HepG2 (cell line): ENCODE results near the gene TRIM25. TPM values are rescaled to one million over a fixed set of nuclear protein-coding genes. Genes with fewer than 3 reads are reported as not detected.

Experiments used
- AKAP8 ChIP-seq: sonication (generic); formaldehyde crosslinking; IDR thresholded peaks from 2 replicates; pipeline ENCODE4 v1.5.1; 2020; ENCODE audit warnings: mild to moderate bottlenecking, missing genetic modification reagents
- BCL6 ChIP-seq: IDR thresholded peaks from 2 replicates; pipeline ENCODE4 v1.6.1; 2016; ENCODE audit warnings: missing genetic modification reagents, missing compliant biosample characterization
- CC2D1A ChIP-seq: sonication (generic); formaldehyde crosslinking; IDR thresholded peaks from 2 replicates; pipeline ENCODE4 v1.8.1; 2023; ENCODE audit warnings: mild to moderate bottlenecking, missing genetic modification reagents
- CREB1 ChIP-seq, 2 experiments: fragments of 450-650 bp in 1 of 2; IDR thresholded peaks; 2 replicates each; pipeline ENCODE4 v1.6.1; 2016 to 2017; ENCODE audit warnings: control low read depth in 1 of 2, mild to moderate bottlenecking in 1 of 2, missing compliant biosample characterization in 1 of 2, missing genetic modification characterization in 1 of 2
- CREM ChIP-seq, 2 experiments: sonication (generic) in 1 of 2; formaldehyde crosslinking in 1 of 2; IDR thresholded peaks; 2 replicates each; pipeline versions ENCODE4 v1.4.0 to v1.6.1; 2016 to 2020; ENCODE audit warnings: antibody characterized with exemption in 1 of 2, mild to moderate bottlenecking in 1 of 2, missing genetic modification reagents in 1 of 2
- ELF3 ChIP-seq: IDR thresholded peaks from 2 replicates; pipeline ENCODE4 v1.6.1; 2016; ENCODE audit warnings: missing genetic modification reagents, missing compliant biosample characterization
- ELF4 ChIP-seq: sonication (generic); formaldehyde crosslinking; IDR thresholded peaks from 2 replicates; pipeline ENCODE4 v1.5.0; 2020; ENCODE audit warnings: missing genetic modification reagents, mild to moderate bottlenecking, moderate library complexity, borderline replicate concordance
- GABPB1 ChIP-seq: IDR thresholded peaks from 2 replicates; pipeline ENCODE4 v1.6.1; 2016; ENCODE audit warnings: mild to moderate bottlenecking, missing genetic modification reagents, moderate library complexity, missing compliant biosample characterization
- HOMEZ ChIP-seq: IDR thresholded peaks from 2 replicates; pipeline ENCODE4 v1.6.1; 2016; ENCODE audit warnings: low read depth
- KDM4B ChIP-seq: sonication (generic); formaldehyde crosslinking; IDR thresholded peaks from 2 replicates; pipeline ENCODE4 v1.4.0; 2020; ENCODE audit warnings: missing genetic modification reagents
- MATR3 ChIP-seq: sonication (generic); formaldehyde crosslinking; IDR thresholded peaks from 2 replicates; pipeline ENCODE4 v1.4.0; 2020; ENCODE audit warnings: missing genetic modification reagents
- NFE2 ChIP-seq: sonication (generic); formaldehyde crosslinking; IDR thresholded peaks from 2 replicates; pipeline ENCODE4 v1.4.0; 2020; ENCODE audit warnings: missing genetic modification reagents
- NFE2L1 ChIP-seq: sonication (generic); formaldehyde crosslinking; IDR thresholded peaks from 2 replicates; pipeline ENCODE4 v1.4.0; 2020; ENCODE audit warnings: missing genetic modification reagents, mild to moderate bottlenecking, borderline replicate concordance
- REL ChIP-seq: sonication (generic); formaldehyde crosslinking; conservative IDR thresholded peaks from 2 replicates; pipeline ENCODE4 v1.8.0; 2022; ENCODE audit warnings: mild to moderate bottlenecking, missing genetic modification reagents, moderate library complexity
- SNRNP70 ChIP-seq: fragments of 200-400 bp; formaldehyde crosslinking; IDR thresholded peaks from 2 replicates; pipeline ENCODE4 v1.6.1; 2017; ENCODE audit warnings: mild to moderate bottlenecking, low read depth, low read length, moderate library complexity
- SOX13 ChIP-seq, 3 experiments: fragments of 450-650 bp in 1 of 3; sonication (generic) in 1 of 3; formaldehyde crosslinking in 1 of 3; IDR thresholded peaks in 2 of 3; conservative IDR thresholded peaks in 1 of 3; 2 replicates each; pipeline versions ENCODE4 v1.5.0 to v1.6.1; 2016 to 2020; ENCODE audit warnings: antibody characterized with exemption in 1 of 3, mild to moderate bottlenecking in 1 of 3, missing compliant biosample characterization in 1 of 3, missing genetic modification reagents in 1 of 3, moderate library complexity in 1 of 3
- SP2 ChIP-seq: sonication (generic); formaldehyde crosslinking; IDR thresholded peaks from 2 replicates; pipeline ENCODE4 v1.5.1; 2020; ENCODE audit warnings: mild to moderate bottlenecking, missing genetic modification reagents
- SPEN ChIP-seq: sonication (generic); formaldehyde crosslinking; IDR thresholded peaks from 2 replicates; pipeline ENCODE4 v1.5.1; 2020; ENCODE audit warnings: low read depth, mild to moderate bottlenecking, missing genetic modification reagents
- TBX2 ChIP-seq: sonication (generic); formaldehyde crosslinking; IDR thresholded peaks from 2 replicates; pipeline ENCODE4 v1.5.0; 2020; ENCODE audit warnings: missing genetic modification reagents, mild to moderate bottlenecking, borderline replicate concordance
- TCF7L2 ChIP-seq: IDR thresholded peaks from 2 replicates; pipeline ENCODE4 v1.6.1; 2011; ENCODE audit warnings: mild to moderate bottlenecking, low read depth, low read length, moderate library complexity
- ZFP36L1 ChIP-seq: sonication (generic); formaldehyde crosslinking; IDR thresholded peaks from 2 replicates; pipeline ENCODE4 v1.8.0; 2022; ENCODE audit warnings: mild to moderate bottlenecking, missing genetic modification reagents, moderate library complexity
- ZNF143 ChIP-seq: sonication (generic); formaldehyde crosslinking; IDR thresholded peaks from 2 replicates; pipeline ENCODE4 v1.4.0; 2020; ENCODE audit warnings: missing genetic modification reagents
- ZNF225 ChIP-seq: sonication (generic); formaldehyde crosslinking; IDR thresholded peaks from 2 replicates; pipeline ENCODE4 v1.4.0; 2020; ENCODE audit warnings: mild to moderate bottlenecking, missing genetic modification reagents
- ZNF230 ChIP-seq: sonication (generic); formaldehyde crosslinking; IDR thresholded peaks from 2 replicates; pipeline ENCODE4 v1.4.0; 2020; ENCODE audit warnings: mild to moderate bottlenecking, missing genetic modification reagents
- ZNF570 ChIP-seq: sonication (generic); formaldehyde crosslinking; IDR thresholded peaks from 2 replicates; pipeline ENCODE4 v1.4.0; 2020; ENCODE audit warnings: mild to moderate bottlenecking, missing genetic modification reagents, borderline replicate concordance
- ZNF724P ChIP-seq: sonication (generic); formaldehyde crosslinking; IDR thresholded peaks from 2 replicates; pipeline ENCODE4 v1.8.0; 2022; ENCODE audit warnings: missing genetic modification reagents, borderline replicate concordance
- ZNF784 ChIP-seq: sonication (generic); formaldehyde crosslinking; IDR thresholded peaks from 2 replicates; pipeline ENCODE4 v1.5.1; 2020; ENCODE audit warnings: missing genetic modification reagents, mild to moderate bottlenecking, borderline replicate concordance
- ZNF792 ChIP-seq: IDR thresholded peaks from 2 replicates; pipeline ENCODE4 v1.6.1; 2016
- ZNF850 ChIP-seq: sonication (generic); formaldehyde crosslinking; conservative IDR thresholded peaks from 2 replicates; pipeline ENCODE4 v1.9.0; 2021; ENCODE audit warnings: mild to moderate bottlenecking, missing genetic modification reagents
- polyA plus RNA-seq, 8 experiments: library from polyadenylated mRNA; depleted of rRNA in 3 of 8; stranded (reverse) in 7 of 8; unstranded in 1 of 8; fragments of >200 nt; fragmentation: Illumina TruSeq in 4 of 8; extraction: Trizol in 4 of 8; gene quantifications; 2 replicates each; pipeline versions ENCODE4 v1.2.1 to v1.2.3, GENCODE V29; 2011 to 2016; ENCODE audit warnings: low read depth in 4 of 8, missing spikeins in 1 of 8, mixed read lengths in 1 of 8; ENCODE audit not compliant: insufficient read depth in 1 of 8
- total RNA-seq, 5 experiments: library from RNA; depleted of rRNA; stranded (reverse); fragments of >200 nt; fragmentation: Illumina TruSeq; extraction: Trizol; gene quantifications; 2 replicates each; pipeline ENCODE4 v1.2.3, GENCODE V29; 2016; ENCODE audit warnings: low read depth in 1 of 5

TRIM25 gene
- total and polyA plus RNA-seq, 2 of the 13 experiments (the other 11 are each of a cell fraction or from before 2014, with no cell fraction given): 30.8 to 42.2 TPM

- TF ChIP-seq CREM (IDR thresholded peaks at IDR 0.05) (0 out of 2 replicates have a peak, but pooled peaks have one; percentile 21), CREM (CRISPR knock-in tag; IDR thresholded peaks at IDR 0.05) (no peak), ZNF570 (CRISPR knock-in tag) (peak; percentile 66; the same call in 1 of the 2 replicates), REL (CRISPR knock-in tag) (peak; percentile 49; the same call in 1 of the 2 replicates), ZNF230 (CRISPR knock-in tag) (peak; percentile 92; the same call in 1 of the 2 replicates), CC2D1A (no peak), TBX2 (CRISPR knock-in tag) (peak; percentile 82), AKAP8 (CRISPR knock-in tag) (0 out of 2 replicates have a peak, but pooled peaks have one; percentile 46), ZFP36L1 (CRISPR knock-in tag) (peak; percentile 46; the same call in 1 of the 2 replicates), SP2 (CRISPR knock-in tag) (no peak; the same call in 1 of the 2 replicates), ZNF225 (CRISPR knock-in tag) (peak; percentile 94), GABPB1 (CRISPR knock-in tag) (peak; percentile 91), ZNF143 (CRISPR knock-in tag) (peak; percentile 71; the same call in 1 of the 2 replicates), SPEN (peak; percentile 75; the same call in 1 of the 2 replicates), SOX13 (IDR thresholded peaks at IDR 0.05) (no peak), SOX13 (CRISPR knock-in tag; conservative IDR thresholded peaks at IDR 0.05 in 1 of 2, IDR thresholded peaks at IDR 0.05 in 1 of 2) (peak in 1 of 2 experiments; percentile 63; a peak in 1 of 4 replicates), ZNF850 (CRISPR knock-in tag) (peak; percentile 51; the same call in 1 of the 2 replicates), NFE2L1 (CRISPR knock-in tag) (peak; percentile 87; the same call in 1 of the 2 replicates), ZNF724P (CRISPR knock-in tag) (no peak; the same call in 1 of the 2 replicates), ELF4 (CRISPR knock-in tag) (peak; percentile 46; the same call in 1 of the 2 replicates), NFE2 (no peak), ZNF792 (peak; percentile 70), SNRNP70 (no peak), ELF3 (CRISPR knock-in tag) (peak; percentile 77), CREB1 (IDR thresholded peaks at IDR 0.05) (no peak; the same call in 1 of the 2 replicates), CREB1 (CRISPR knock-in tag; IDR thresholded peaks at IDR 0.05) (no peak), MATR3 (CRISPR knock-in tag) (no peak), BCL6 (CRISPR knock-in tag) (peak; percentile 80), HOMEZ (no peak), TCF7L2 (no peak), KDM4B (CRISPR knock-in tag) (peak; percentile 44; the same call in 1 of the 2 replicates), ZNF784 (CRISPR knock-in tag) (peak; percentile 90; the same call in 1 of the 2 replicates)
Measured at GRCh38 chr17:56913867-56914580, at the start of gene TRIM25 (continued).
